Fibroblast of the aortic adventitia (primary cell): ENCODE data around the gene OSCAR. TPM values are rescaled to one million over a fixed set of nuclear protein-coding genes. Genes with fewer than 3 reads are reported as not detected.

Experiments used
- DNase-seq: peaks from one replicate; pipeline ENCODE4 v3.0.0-alpha.2; 2010; ENCODE audit warnings: low read depth
- H3K4me3 ChIP-seq: 2 replicates; pipeline ENCODE4 v1.5.1; 2011; ENCODE audit warnings: low read depth, mild to moderate bottlenecking, control low read depth, low read length, moderate library complexity
- total RNA-seq: library from RNA; depleted of rRNA; stranded (reverse); fragments of >200 nt; gene quantifications from 2 replicates; pipeline ENCODE4 v1.2.3, GENCODE V29; 2012; ENCODE audit warnings: low replicate concordance
- TF ChIP-seq, protein P1 (sequence below): IDR thresholded peaks from 2 replicates; pipeline ENCODE4 v1.5.1; 2011; ENCODE audit warnings: mild to moderate bottlenecking, low read length, control low read depth, inconsistent platforms; ENCODE audit not compliant: insufficient read depth

OSCAR gene
- total RNA-seq, 1 donor, result 0.63 TPM

DNA sequence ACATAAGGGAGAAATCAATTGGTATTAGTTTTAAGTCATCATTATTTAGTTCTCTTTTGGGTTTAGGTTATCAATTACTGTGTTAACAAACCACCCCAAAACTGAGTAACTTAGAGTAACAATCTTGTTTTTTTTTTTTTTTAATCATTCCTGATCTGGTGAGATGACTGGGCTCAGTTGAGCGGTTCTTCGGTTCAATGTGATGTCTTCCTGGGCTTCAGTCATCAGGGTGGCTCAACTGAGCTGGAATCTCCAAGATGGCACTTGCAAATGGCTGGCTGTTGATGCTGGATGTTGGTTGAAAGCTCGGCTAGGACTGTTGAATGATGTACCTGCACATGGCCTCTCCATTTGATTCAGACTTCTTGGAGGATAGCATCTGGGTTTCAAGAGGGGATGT, 16.2 kb downstream of the OSCAR start:
- no peak for DNase-seq
- H3K4me3 ChIP-seq, result no peak overlapping the region
- TF ChIP-seq, protein P1, sequence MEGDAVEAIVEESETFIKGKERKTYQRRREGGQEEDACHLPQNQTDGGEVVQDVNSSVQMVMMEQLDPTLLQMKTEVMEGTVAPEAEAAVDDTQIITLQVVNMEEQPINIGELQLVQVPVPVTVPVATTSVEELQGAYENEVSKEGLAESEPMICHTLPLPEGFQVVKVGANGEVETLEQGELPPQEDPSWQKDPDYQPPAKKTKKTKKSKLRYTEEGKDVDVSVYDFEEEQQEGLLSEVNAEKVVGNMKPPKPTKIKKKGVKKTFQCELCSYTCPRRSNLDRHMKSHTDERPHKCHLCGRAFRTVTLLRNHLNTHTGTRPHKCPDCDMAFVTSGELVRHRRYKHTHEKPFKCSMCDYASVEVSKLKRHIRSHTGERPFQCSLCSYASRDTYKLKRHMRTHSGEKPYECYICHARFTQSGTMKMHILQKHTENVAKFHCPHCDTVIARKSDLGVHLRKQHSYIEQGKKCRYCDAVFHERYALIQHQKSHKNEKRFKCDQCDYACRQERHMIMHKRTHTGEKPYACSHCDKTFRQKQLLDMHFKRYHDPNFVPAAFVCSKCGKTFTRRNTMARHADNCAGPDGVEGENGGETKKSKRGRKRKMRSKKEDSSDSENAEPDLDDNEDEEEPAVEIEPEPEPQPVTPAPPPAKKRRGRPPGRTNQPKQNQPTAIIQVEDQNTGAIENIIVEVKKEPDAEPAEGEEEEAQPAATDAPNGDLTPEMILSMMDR, result no peak

DNA sequence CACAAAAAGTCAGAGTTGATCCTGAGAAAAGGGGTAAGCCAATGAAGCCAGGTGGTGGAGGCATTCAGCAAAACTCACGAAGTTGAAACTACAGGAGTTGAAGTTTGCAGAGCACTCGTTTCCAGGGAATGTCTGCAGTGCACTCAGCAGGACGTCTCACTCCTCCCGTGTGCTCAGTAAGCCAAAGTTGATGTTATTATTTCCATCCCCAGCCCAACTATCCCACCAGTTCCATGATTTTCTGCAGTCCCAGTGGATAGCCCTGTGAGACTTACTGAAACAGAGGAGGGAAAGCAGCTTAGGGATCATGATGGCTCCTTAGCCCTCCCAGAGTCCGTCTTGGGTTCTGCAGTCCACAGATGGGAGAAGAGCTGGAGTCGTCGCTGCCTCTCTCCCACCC, 19.6 kb downstream of the OSCAR start, which contains the start of gene TARM1:
TARM1 (minus strand) TSS at position 334 of the 400 bp plus-strand sequence; CDS start at position 309, 25 bp downstream.
- H3K4me3 ChIP-seq, result no peak within 1 kb of the TSS
- TF ChIP-seq, protein P1, result no peak
- DNase-seq, result no peak

DNA sequence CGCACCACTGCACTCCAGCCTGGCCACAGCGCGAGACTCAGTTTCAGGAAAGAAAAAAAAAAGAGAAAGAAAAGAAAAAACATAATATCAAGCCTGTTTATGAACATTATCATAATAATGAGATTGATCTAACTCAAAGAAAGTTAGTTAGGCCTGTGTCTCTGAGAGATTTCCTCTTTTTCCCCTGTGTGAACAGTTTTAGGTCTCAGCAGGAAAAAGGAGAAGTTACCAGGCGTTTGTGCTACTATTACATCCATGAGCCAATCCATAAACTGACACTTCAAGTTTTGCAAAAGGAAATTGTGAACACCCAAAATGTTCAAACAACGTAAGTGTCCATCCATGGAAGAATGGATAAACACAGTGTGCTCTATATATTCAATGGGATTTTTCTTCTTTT, 23.3 kb downstream of the OSCAR start:
- TF ChIP-seq, protein P1, result no peak
- DNase-seq, result no peak
- H3K4me3 ChIP-seq, result no peak overlapping the region

DNA sequence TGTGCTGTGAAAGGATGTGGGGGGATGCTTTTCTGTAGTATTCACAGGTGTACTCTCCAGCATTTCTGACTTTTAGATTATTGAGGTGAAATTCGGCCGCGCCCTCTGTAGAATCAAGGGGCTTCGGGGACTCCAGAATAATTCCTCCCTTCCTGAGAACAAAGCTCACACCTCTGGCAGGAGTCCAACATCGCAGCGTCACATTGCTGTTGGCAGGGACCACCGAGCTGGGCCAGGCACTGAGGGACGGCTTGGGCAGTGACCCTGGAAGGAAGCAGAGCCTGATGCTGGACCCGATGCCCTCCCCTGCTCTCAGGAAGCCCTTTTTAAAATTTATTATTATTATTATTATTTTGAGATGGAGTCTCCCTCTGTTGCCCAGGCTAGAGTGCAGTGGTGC, 25.8 kb downstream of the OSCAR start:
- DNase-seq, result no peak
- TF ChIP-seq, protein P1, result no peak
- no peak overlapping the region for H3K4me3 ChIP-seq

DNA sequence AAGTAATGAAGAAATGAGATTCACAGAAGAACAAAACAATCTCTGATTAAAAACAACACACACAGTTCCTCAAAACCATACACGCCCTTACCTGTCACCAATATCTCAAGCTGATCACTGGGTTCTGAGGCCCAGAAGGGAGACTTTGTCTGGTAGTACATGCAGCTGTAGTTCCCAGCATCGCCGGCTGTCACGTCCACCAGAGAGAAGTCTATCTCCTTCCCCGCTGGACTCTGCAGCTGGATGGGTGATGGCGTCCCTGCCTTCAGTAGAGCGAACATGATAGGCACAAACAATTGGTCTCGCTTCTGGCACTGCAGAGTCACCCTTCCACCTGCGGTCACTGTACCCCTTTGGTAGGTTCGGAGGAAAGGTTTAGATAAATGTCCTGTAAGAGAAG, 26.8 kb downstream of the OSCAR start:
- DNase-seq, result no peak
- TF ChIP-seq, protein P1, result no peak
- no peak overlapping the region for H3K4me3 ChIP-seq

DNA sequence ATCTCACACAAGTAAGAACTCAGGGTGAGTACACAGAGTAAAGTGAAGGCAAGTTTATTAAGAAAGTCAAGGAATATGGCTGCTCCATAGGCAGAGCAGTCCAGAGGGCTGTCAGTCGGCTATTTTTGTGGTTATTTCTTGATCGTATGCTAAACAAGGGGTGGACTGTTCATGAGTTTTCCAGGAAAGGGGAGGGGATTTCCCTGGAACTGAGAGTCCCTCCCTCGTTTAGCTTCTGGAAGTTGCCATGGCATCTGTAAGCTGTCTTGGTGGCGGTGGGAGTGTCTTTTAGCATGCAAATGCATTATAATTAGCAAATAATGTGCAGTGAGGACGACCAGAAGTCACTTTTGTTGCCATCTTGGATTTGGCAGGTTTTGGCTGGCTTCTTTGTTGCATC, 31.1 kb downstream of the OSCAR start:
- DNase-seq, result no peak
- TF ChIP-seq, protein P1, result no peak
- no peak overlapping the region for H3K4me3 ChIP-seq
